GM19193 (cell line): ENCODE results near the gene NDUFB11.

Experiments
- POLR2A ChIP-seq: IDR thresholded peaks from 4 replicates; pipeline ENCODE4 v1.6.1; 2011; ENCODE audit not compliant: insufficient read depth, insufficient read length; ENCODE audit errors: extremely low read depth

Gene NDUFB11

GRCh38 chrX:47144626-47145394 is at the start of gene NDUFB11, which contains the start of gene RBM10:
NDUFB11 (minus strand) TSS chrX:47144702; CDS start chrX:47144679, 23 bp downstream.
RBM10 (plus strand) TSS chrX:47145221; CDS start chrX:47147482, 2,261 bp downstream.
- TF ChIP-seq POLR2A, result peak; percentile 81

- peak; percentile 93 for TF ChIP-seq POLR2A
Observed at GRCh38 chrX:47193475-47194193, 49.1 kb upstream of the NDUFB11 start, which contains the start of gene UBA1. UBA1 (plus strand) TSS chrX:47193829; CDS start chrX:47198803, 4,974 bp downstream.

- TF ChIP-seq POLR2A, result no peak
Observed at GRCh38 chrX:47191806-47192401, 47.4 kb upstream of the NDUFB11 start.

- no peak for TF ChIP-seq POLR2A
Observed at GRCh38 chrX:47191331-47191730, 46.8 kb upstream of the NDUFB11 start.

- TF ChIP-seq POLR2A, result peak; percentile 87
Observed at GRCh38 chrX:47190445-47191269, 46.2 kb upstream of the NDUFB11 start.

- no peak for TF ChIP-seq POLR2A
Observed at GRCh38 chrX:47189906-47190305, 45.4 kb upstream of the NDUFB11 start.

GRCh38 chrX:47187106-47187677 is 42.7 kb upstream of the NDUFB11 start:
- TF ChIP-seq POLR2A, result no peak

- TF ChIP-seq POLR2A, result no peak
Observed at GRCh38 chrX:47186096-47186740, 41.7 kb upstream of the NDUFB11 start.

- no peak for TF ChIP-seq POLR2A
Observed at GRCh38 chrX:47185241-47185640, 40.7 kb upstream of the NDUFB11 start.

GRCh38 chrX:47184486-47184885 is 40.0 kb upstream of the NDUFB11 start:
- TF ChIP-seq POLR2A, result no peak

- TF ChIP-seq POLR2A, result no peak
Observed at GRCh38 chrX:47182106-47182700, 37.7 kb upstream of the NDUFB11 start.

GRCh38 chrX:47181301-47181700 is 36.8 kb upstream of the NDUFB11 start:
- no peak for TF ChIP-seq POLR2A

GRCh38 chrX:47180346-47180745 is 35.8 kb upstream of the NDUFB11 start:
- TF ChIP-seq POLR2A, result no peak

GRCh38 chrX:47179928-47180255 is 35.4 kb upstream of the NDUFB11 start:
- no peak for TF ChIP-seq POLR2A

- no peak for TF ChIP-seq POLR2A
Observed at GRCh38 chrX:47179221-47179927, 34.9 kb upstream of the NDUFB11 start.
